Muscle layer of colon (tissue), 2 donors: Measurements from ENCODE around the gene RPL10A.

Experiments used
- H3K27ac ChIP-seq: one replicate; pipeline ENCODE4 v1.7.0; 2013; ENCODE audit warnings: low read depth, mild to moderate bottlenecking, low read length, moderate library complexity
- H3K27me3 ChIP-seq, 2 donors: one replicate each; pipeline ENCODE4 v1.7.0; 2013; ENCODE audit warnings: low read length in 2 of 2, mild to moderate bottlenecking in 2 of 2; ENCODE audit not compliant: insufficient read depth in 2 of 2, control insufficient read depth in 1 of 2
- H3K36me3 ChIP-seq: one replicate; pipeline ENCODE4 v1.7.0; 2013; ENCODE audit warnings: mild to moderate bottlenecking, low read length; ENCODE audit not compliant: insufficient read depth
- H3K4me1 ChIP-seq: one replicate; pipeline ENCODE4 v1.7.0; 2013; ENCODE audit warnings: mild to moderate bottlenecking, low read length; ENCODE audit not compliant: insufficient read depth
- H3K4me3 ChIP-seq, 2 donors: one replicate each; pipeline ENCODE4 v1.7.0; 2013; ENCODE audit warnings: low read length in 2 of 2, low read depth in 1 of 2, mild to moderate bottlenecking in 1 of 2, moderate library complexity in 1 of 2
- H3K9ac ChIP-seq: one replicate; pipeline ENCODE4 v1.7.0; 2013; ENCODE audit warnings: low read length
- H3K9me3 ChIP-seq: one replicate; pipeline ENCODE4 v1.7.0; 2013; ENCODE audit warnings: mild to moderate bottlenecking, low read length
- donor health status: abdominal sarcoma.
- donor health status: Adenocarcinoma of cecum.

RPL10A gene

GRCh38 chr6:35451354-35452182 lies 16.6 kb upstream of the RPL10A start:
- Histone ChIP-seq H3K9ac (no peak overlapping the region), H3K27me3 (no peaks in the 10 kb centered on the region), H3K9me3 (no peaks in the 10 kb centered on the region), H3K27ac (no peak overlapping the region), H3K4me1 (peaks cover 15% of the 10 kb centered on the region), H3K36me3 (no peaks in the 10 kb centered on the region), H3K4me3 (peak overlapping the region in 1 of 2 donors; percentile 58)

GRCh38 chr6:35452183-35453090 lies 15.8 kb upstream of the RPL10A start, which contains the start of gene FANCE:
Gene FANCE, plus strand, starts transcription at chr6:35452338. Its CDS starts 208 bp downstream, at chr6:35452546.
- Histone ChIP-seq H3K9ac (no peak within 1 kb of the TSS), H3K4me1 (peaks cover 15% of the 10 kb centered on the region), H3K27me3 (no peaks in the 10 kb centered on the region)

GRCh38 chr6:35453236-35453635 lies 15.0 kb upstream of the RPL10A start:
- H3K4me1 ChIP-seq: peaks cover 15% of the 10 kb centered on the region
- no peak overlapping the region for H3K27ac ChIP-seq
- no peak overlapping the region for H3K9ac ChIP-seq
- peaks cover 7% of the 10 kb centered on the region for H3K36me3 ChIP-seq
- peak overlapping the region in 1 of 2 donors; percentile 58 for H3K4me3 ChIP-seq
- no peaks in the 10 kb centered on the region for H3K27me3 ChIP-seq
- no peaks in the 10 kb centered on the region for H3K9me3 ChIP-seq

More at GRCh38 chr6:35452183-35453090, 15.8 kb upstream of the RPL10A start, which contains the start of gene FANCE:
- Histone ChIP-seq H3K27ac (peak within 1 kb of the TSS; percentile 59), H3K4me3 (peak within 1 kb of the TSS; percentile 40 to 58), H3K36me3 (peaks cover 2% of the 10 kb centered on the region), H3K9me3 (no peaks in the 10 kb centered on the region)

DNA sequence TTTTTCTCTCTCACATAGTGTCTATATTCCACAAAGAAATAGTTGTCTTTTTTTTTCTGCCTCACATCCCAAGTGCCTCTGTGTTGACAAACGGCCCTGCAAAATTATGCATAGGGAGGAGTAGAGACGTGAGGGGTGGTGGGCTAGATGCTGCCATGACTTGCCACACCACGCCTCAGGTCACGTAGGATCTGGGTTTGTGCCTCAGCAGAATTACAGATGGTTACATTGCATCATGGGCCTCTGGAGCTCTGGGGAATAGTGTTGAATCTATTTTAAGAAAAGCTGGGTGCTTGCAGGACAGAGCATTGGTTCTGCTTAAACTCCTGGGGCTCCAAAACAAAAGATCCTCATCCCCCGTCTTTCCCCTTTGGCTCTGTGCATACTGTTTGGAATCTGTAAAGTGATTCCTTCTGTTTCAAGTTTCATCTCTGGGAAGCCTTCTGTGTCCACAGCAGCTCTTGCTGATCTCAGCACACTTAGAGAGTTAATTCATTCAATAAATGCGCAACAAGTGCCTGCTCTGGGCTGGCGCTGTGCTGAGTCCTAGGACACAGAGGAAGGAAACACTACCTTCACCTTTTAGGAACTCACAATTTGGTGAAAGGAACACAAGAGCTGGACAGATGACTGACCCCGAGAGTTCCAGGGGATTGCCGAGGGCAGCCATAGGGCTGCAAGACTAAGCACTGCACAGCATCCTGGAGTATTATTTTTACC lies 13.7 kb upstream of the RPL10A start:
- Histone ChIP-seq H3K27ac (no peak overlapping the region), H3K9me3 (no peaks in the 10 kb centered on the region), H3K4me3 (no peak overlapping the region), H3K4me1 (peaks cover 15% of the 10 kb centered on the region), H3K27me3 (no peaks in the 10 kb centered on the region), H3K36me3 (peaks cover 7% of the 10 kb centered on the region), H3K9ac (no peak overlapping the region)

- Histone ChIP-seq H3K9me3 (no peaks in the 10 kb centered on the region), H3K4me1 (peaks cover 7% of the 10 kb centered on the region), H3K9ac (no peak overlapping the region), H3K36me3 (peaks cover 7% of the 10 kb centered on the region), H3K27me3 (no peaks in the 10 kb centered on the region), H3K27ac (no peak overlapping the region), H3K4me3 (no peak overlapping the region)
Measured at GRCh38 chr6:35457907-35458306, 10.3 kb upstream of the RPL10A start.

- no peaks in the 10 kb centered on the region for H3K4me1 ChIP-seq
- peaks cover 7% of the 10 kb centered on the region for H3K36me3 ChIP-seq
- no peaks in the 10 kb centered on the region for H3K27me3 ChIP-seq
Measured at GRCh38 chr6:35461270-35461669, 6.9 kb upstream of the RPL10A start.

DNA sequence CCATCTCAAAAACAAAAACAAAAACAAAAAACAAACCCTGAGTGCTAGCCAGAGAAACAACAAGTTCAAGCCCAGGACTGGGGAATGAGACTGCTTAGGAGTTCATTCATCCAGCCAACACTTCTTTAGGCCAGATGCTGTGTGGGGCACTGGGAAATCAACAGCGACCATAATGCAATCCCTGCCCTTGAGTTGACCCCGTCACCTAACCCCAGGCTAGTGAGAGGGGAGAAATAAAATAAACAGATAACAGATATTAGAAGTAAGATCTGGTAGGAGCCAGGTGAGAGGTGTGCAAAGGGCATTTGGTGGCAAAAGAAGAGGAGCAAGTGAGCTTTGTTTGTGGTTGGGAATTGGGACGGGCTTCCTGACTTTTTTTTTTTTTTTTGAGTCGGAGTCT lies 4.9 kb upstream of the RPL10A start:
- H3K4me1 ChIP-seq: no peaks in the 10 kb centered on the region
- H3K9me3 ChIP-seq: no peaks in the 10 kb centered on the region
- no peaks in the 10 kb centered on the region for H3K36me3 ChIP-seq
- no peak overlapping the region for H3K4me3 ChIP-seq
- no peak overlapping the region for H3K27ac ChIP-seq
- no peaks in the 10 kb centered on the region for H3K27me3 ChIP-seq
- no peak overlapping the region for H3K9ac ChIP-seq

More at GRCh38 chr6:35461270-35461669, 6.9 kb upstream of the RPL10A start:
- no peak overlapping the region for H3K4me3 ChIP-seq
- H3K27ac ChIP-seq: no peak overlapping the region
- H3K9me3 ChIP-seq: no peaks in the 10 kb centered on the region
- no peak overlapping the region for H3K9ac ChIP-seq

- peaks cover 13% of the 10 kb centered on the region for H3K4me1 ChIP-seq
- H3K4me3 ChIP-seq: no peak overlapping the region
- no peaks in the 10 kb centered on the region for H3K27me3 ChIP-seq
- H3K9ac ChIP-seq: no peak overlapping the region
- H3K9me3 ChIP-seq: no peaks in the 10 kb centered on the region
- peaks cover 14% of the 10 kb centered on the region for H3K36me3 ChIP-seq
- H3K27ac ChIP-seq: no peak overlapping the region
Measured at GRCh38 chr6:35465646-35466045, 2.6 kb upstream of the RPL10A start.

- peak overlapping the region; percentile 75 to 80 for H3K4me3 ChIP-seq
- H3K9me3 ChIP-seq: no peaks in the 10 kb centered on the region
- H3K27me3 ChIP-seq: no peaks in the 10 kb centered on the region
- H3K9ac ChIP-seq: peak overlapping the region; percentile 91
- H3K27ac ChIP-seq: peak overlapping the region; percentile 93
- H3K4me1 ChIP-seq: peaks cover 29% of the 10 kb centered on the region
- peaks cover 40% of the 10 kb centered on the region for H3K36me3 ChIP-seq
Measured at GRCh38 chr6:35468980-35469750, 964 bp downstream of the RPL10A start.

DNA sequence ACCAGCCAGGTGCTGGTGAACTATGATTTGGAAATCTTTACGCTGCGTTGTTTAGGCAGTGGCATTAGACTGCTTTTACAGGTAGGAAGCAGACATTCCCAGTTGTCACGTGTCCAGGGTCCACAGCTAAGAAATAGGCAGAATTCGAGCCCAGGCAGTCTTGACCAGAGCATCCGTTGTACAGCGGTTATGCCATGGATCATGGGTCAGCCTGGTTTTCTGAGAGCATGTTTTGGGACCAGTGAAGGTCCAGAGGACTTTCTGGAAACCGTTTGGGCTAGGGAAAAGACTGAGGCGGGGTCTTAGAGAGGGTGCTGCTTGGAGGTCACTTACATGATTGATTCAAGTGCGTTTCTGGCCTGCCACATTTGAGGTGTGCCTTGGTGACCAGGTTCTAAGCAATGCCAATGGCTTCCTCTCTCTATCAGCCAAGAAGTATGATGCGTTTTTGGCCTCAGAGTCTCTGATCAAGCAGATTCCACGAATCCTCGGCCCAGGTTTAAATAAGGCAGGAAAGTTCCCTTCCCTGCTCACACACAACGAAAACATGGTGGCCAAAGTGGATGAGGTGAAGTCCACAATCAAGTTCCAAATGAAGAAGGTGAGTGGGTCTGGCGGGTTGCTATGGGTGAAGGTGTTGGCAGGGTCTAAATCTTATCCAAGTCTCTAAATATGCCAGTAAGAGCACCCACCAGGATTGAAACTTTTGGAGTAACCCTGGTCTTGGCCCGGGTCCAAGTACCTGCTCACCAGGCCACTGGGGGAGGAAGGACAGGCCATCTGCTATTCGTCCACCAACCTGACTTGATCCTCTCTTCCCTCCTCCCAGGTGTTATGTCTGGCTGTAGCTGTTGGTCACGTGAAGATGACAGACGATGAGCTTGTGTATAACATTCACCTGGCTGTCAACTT lies 1.8 kb downstream of the RPL10A start:
- Histone ChIP-seq H3K27ac (peak overlapping the region; percentile 93), H3K4me1 (peaks cover 29% of the 10 kb centered on the region), H3K27me3 (no peaks in the 10 kb centered on the region), H3K9me3 (no peaks in the 10 kb centered on the region), H3K4me3 (peak overlapping the region; percentile 75 to 80), H3K9ac (peak overlapping the region; percentile 91), H3K36me3 (peaks cover 48% of the 10 kb centered on the region)
